CD4-positive, alpha-beta memory T cell (primary cell): ENCODE results near the gene ANKDD1A. TPM values are rescaled to one million over a fixed set of nuclear protein-coding genes. Genes with fewer than 3 reads are reported as not detected.
A peak's percentile ranks its signal among the peaks of the same experiment; 100 is the strongest.

Experiments used
- CTCF ChIA-PET: fragments of 350-600 bp; sonication (Branson Sonifier 250); formaldehyde crosslinking; loops from one replicate; lab custom pipeline; 2021; ENCODE audit warnings: inconsistent platforms; ENCODE audit not compliant: partially characterized antibody; lab: Charles Lee
- POLR2A ChIA-PET: fragments of 350-600 bp; sonication (Branson Sonifier 250); formaldehyde crosslinking; loops from one replicate; lab custom pipeline; 2021; ENCODE audit not compliant: partially characterized antibody; lab: Charles Lee
- DNase-seq, 5 donors: peaks; one replicate each; pipeline versions ENCODE4 v3.0.0 to v3.0.0-alpha.2; 2020 to 2022; ENCODE audit warnings: mixed read lengths in 1 of 5
- H3K27ac ChIP-seq: one replicate; pipeline ENCODE4 v1.7.0; 2013; ENCODE audit warnings: low read depth, low read length
- H3K27me3 ChIP-seq: 2 replicates; pipeline ENCODE4 v1.7.0; 2013; ENCODE audit warnings: mild to moderate bottlenecking, low read length, moderate library complexity; ENCODE audit not compliant: insufficient read depth
- H3K36me3 ChIP-seq: 2 replicates; pipeline ENCODE4 v1.7.0; 2013; ENCODE audit warnings: mild to moderate bottlenecking, low read length, moderate library complexity; ENCODE audit not compliant: insufficient read depth
- H3K4me1 ChIP-seq: 2 replicates; pipeline ENCODE4 v1.7.0; 2013; ENCODE audit warnings: mild to moderate bottlenecking, low read length, moderate library complexity; ENCODE audit not compliant: insufficient read depth
- H3K4me3 ChIP-seq, 2 donors: one replicate each; pipeline ENCODE4 v1.7.0; 2013; ENCODE audit warnings: low read length in 2 of 2, mild to moderate bottlenecking in 1 of 2
- H3K9me3 ChIP-seq, 2 donors: one replicate each; pipeline ENCODE4 v1.7.0; 2013; ENCODE audit warnings: low read length in 2 of 2, control low read depth in 1 of 2; ENCODE audit not compliant: control insufficient read depth in 1 of 2
- H3K27ac Mint-ChIP-seq, 7 donors: one replicate each; pipeline ENCODE4 v1.8.0; 2020 to 2021; ENCODE audit warnings: mixed read lengths in 7 of 7, mild to moderate bottlenecking in 6 of 7, inconsistent platforms in 3 of 7, moderate library complexity in 3 of 7
- H3K27me3 Mint-ChIP-seq, 2 donors: one replicate each; pipeline ENCODE4 v1.8.0; 2020 to 2021; ENCODE audit warnings: mixed read lengths in 2 of 2
- H3K36me3 Mint-ChIP-seq, 2 donors: one replicate each; pipeline ENCODE4 v1.8.0; 2020 to 2021; ENCODE audit warnings: mixed read lengths in 2 of 2, inconsistent platforms in 1 of 2, mild to moderate bottlenecking in 1 of 2
- H3K4me1 Mint-ChIP-seq, 4 donors: one replicate each; pipeline ENCODE4 v1.8.0; 2020 to 2021; ENCODE audit warnings: mixed read lengths in 4 of 4, mild to moderate bottlenecking in 1 of 4
- H3K4me3 Mint-ChIP-seq, 8 donors: one replicate each; pipeline ENCODE4 v1.8.0; 2020 to 2021; ENCODE audit warnings: mixed read lengths in 8 of 8, mild to moderate bottlenecking in 7 of 8, moderate library complexity in 6 of 8, inconsistent platforms in 3 of 8
- H3K9me3 Mint-ChIP-seq, 8 donors: one replicate each; pipeline ENCODE4 v1.8.0; 2020 to 2021; ENCODE audit warnings: mixed read lengths in 8 of 8, mild to moderate bottlenecking in 5 of 8, inconsistent platforms in 3 of 8, moderate library complexity in 1 of 8
- intact Hi-C: fragments of 100-400 bp; cut with micrococcal nuclease; formaldehyde crosslinking; loops from one replicate; pipeline ENCODE4 v1.15.1; 2023
- polyA plus RNA-seq, 2 donors: library from polyadenylated mRNA; unstranded; fragments of 300-500 nt; fragmentation: Illumina TruSeq; gene quantifications; one replicate each; pipeline ENCODE4 v1.2.3, GENCODE V29; 2021
- total RNA-seq, 2 experiments: library from RNA; stranded (reverse); gene quantifications; one replicate each; pipeline ENCODE4 v1.2.3, GENCODE V29; 2021

ANKDD1A gene
- total and polyA plus RNA-seq, 4 experiments from 2014 or later: 0.16 to 5.9 (median 3.1) TPM

GRCh38 chr15:64943512-64944225, 32.0 kb downstream of the ANKDD1A start:
- ChIA-PET POLR2A (no interaction called here), CTCF (no interaction called here)
- intact Hi-C loops: no loop called here
- DNase-seq: no peak
- H3K9me3 Mint-ChIP-seq: no peaks in the 10 kb centered on the region
- no peaks in the 10 kb centered on the region for H3K4me1 Mint-ChIP-seq
- no peak overlapping the region for H3K4me3 Mint-ChIP-seq
- Histone ChIP-seq H3K4me3 (no peak overlapping the region), H3K27ac (no peak overlapping the region), H3K27me3 (no peaks in the 10 kb centered on the region), H3K4me1 (no peaks in the 10 kb centered on the region), H3K36me3 (no peaks in the 10 kb centered on the region), H3K9me3 (no peaks in the 10 kb centered on the region)
- peak overlapping the region in 1 of 7 donors; percentile 72 for H3K27ac Mint-ChIP-seq
- no peaks in the 10 kb centered on the region for H3K27me3 Mint-ChIP-seq
- H3K36me3 Mint-ChIP-seq: peaks cover 0 to 3% of the 10 kb centered on the region in 2 donors

- no peak for DNase-seq
- CTCF ChIA-PET: no interaction called here
- no peaks in the 10 kb centered on the region for H3K4me1 Mint-ChIP-seq
- H3K9me3 Mint-ChIP-seq: no peaks in the 10 kb centered on the region
- peaks cover 0 to 4% of the 10 kb centered on the region in 2 donors for H3K36me3 Mint-ChIP-seq
- POLR2A ChIA-PET: no interaction called here
- H3K4me1 ChIP-seq: no peaks in the 10 kb centered on the region
- H3K27me3 ChIP-seq: no peaks in the 10 kb centered on the region
- H3K4me3 ChIP-seq: no peak overlapping the region
- H3K27me3 Mint-ChIP-seq: no peaks in the 10 kb centered on the region
- H3K36me3 ChIP-seq: no peaks in the 10 kb centered on the region
- no peaks in the 10 kb centered on the region for H3K9me3 ChIP-seq
- H3K4me3 Mint-ChIP-seq: no peak overlapping the region
- H3K27ac ChIP-seq: no peak overlapping the region
- H3K27ac Mint-ChIP-seq: peak overlapping the region in 1 of 7 donors; percentile 49
- intact Hi-C loops: no loop called here
Measured at GRCh38 chr15:64944961-64945360, 33.3 kb downstream of the ANKDD1A start.

GRCh38 chr15:64947211-64947610, 35.5 kb downstream of the ANKDD1A start:
- H3K27me3 Mint-ChIP-seq: no peaks in the 10 kb centered on the region

GRCh38 chr15:64948916-64949315, 37.2 kb downstream of the ANKDD1A start:
- H3K9me3 ChIP-seq: no peaks in the 10 kb centered on the region
- DNase-seq: no peak
- intact Hi-C loops: no loop called here
- ChIA-PET POLR2A (no interaction called here), CTCF (no interaction called here)
- Mint-ChIP-seq H3K27ac (peak overlapping the region in 4 of 7 donors; percentile 1 to 63 (median 42)), H3K27me3 (no peaks in the 10 kb centered on the region), H3K4me3 (no peak overlapping the region), H3K9me3 (peaks cover 0 to 1% (median 0%) of the 10 kb centered on the region in 8 donors), H3K4me1 (peaks cover 0 to 12% (median under 1%) of the 10 kb centered on the region in 4 donors), H3K36me3 (peaks cover 0 to 4% of the 10 kb centered on the region in 2 donors)
- H3K36me3 ChIP-seq: no peaks in the 10 kb centered on the region
- no peak overlapping the region for H3K4me3 ChIP-seq
- no peaks in the 10 kb centered on the region for H3K4me1 ChIP-seq
- H3K27ac ChIP-seq: no peak overlapping the region
- H3K27me3 ChIP-seq: no peaks in the 10 kb centered on the region

More at GRCh38 chr15:64947211-64947610, 35.5 kb downstream of the ANKDD1A start:
- H3K27ac Mint-ChIP-seq: no peak overlapping the region
- CTCF ChIA-PET: no interaction called here
- H3K4me3 Mint-ChIP-seq: no peak overlapping the region
- intact Hi-C loops: no loop called here
- Histone ChIP-seq H3K4me1 (no peaks in the 10 kb centered on the region), H3K36me3 (no peaks in the 10 kb centered on the region), H3K27ac (no peak overlapping the region), H3K27me3 (no peaks in the 10 kb centered on the region), H3K4me3 (no peak overlapping the region), H3K9me3 (no peaks in the 10 kb centered on the region)
- DNase-seq: no peak
- peaks cover 0 to 8% (median under 1%) of the 10 kb centered on the region in 4 donors for H3K4me1 Mint-ChIP-seq
- POLR2A ChIA-PET: interaction anchor here (0.6 kb wide), 1 partner anchor 34 kb away, joined by 3 read pairs; no protein-coding TSS in a partner anchor
- no peaks in the 10 kb centered on the region for H3K9me3 Mint-ChIP-seq
- peaks cover 0 to 4% of the 10 kb centered on the region in 2 donors for H3K36me3 Mint-ChIP-seq

GRCh38 chr15:64949383-64950186, 37.9 kb downstream of the ANKDD1A start:
- intact Hi-C loops: no loop called here
- H3K9me3 ChIP-seq: no peaks in the 10 kb centered on the region
- H3K4me3 Mint-ChIP-seq: no peak overlapping the region
- no peak overlapping the region for H3K4me3 ChIP-seq
- H3K27ac Mint-ChIP-seq: peak overlapping the region in 4 of 7 donors; percentile 24 to 63 (median 53)
- no peak overlapping the region for H3K27ac ChIP-seq
- peaks cover 0 to 4% of the 10 kb centered on the region in 2 donors for H3K36me3 Mint-ChIP-seq
- no peaks in the 10 kb centered on the region for H3K4me1 ChIP-seq
- H3K9me3 Mint-ChIP-seq: peaks cover 0 to 1% (median 0%) of the 10 kb centered on the region in 8 donors
- no peaks in the 10 kb centered on the region for H3K36me3 ChIP-seq
- POLR2A ChIA-PET: no interaction called here
- peaks cover 0 to 14% (median 2%) of the 10 kb centered on the region in 4 donors for H3K4me1 Mint-ChIP-seq
- DNase-seq: no peak
- no peaks in the 10 kb centered on the region for H3K27me3 ChIP-seq
- CTCF ChIA-PET: no interaction called here
- no peaks in the 10 kb centered on the region for H3K27me3 Mint-ChIP-seq

- no peak overlapping the region for H3K4me3 Mint-ChIP-seq
- H3K9me3 ChIP-seq: no peaks in the 10 kb centered on the region
- H3K36me3 Mint-ChIP-seq: peaks cover 5 to 10% of the 10 kb centered on the region in 2 donors
- H3K4me1 Mint-ChIP-seq: peaks cover 0 to 17% (median 4%) of the 10 kb centered on the region in 4 donors
- H3K27ac Mint-ChIP-seq: peak overlapping the region in 5 of 7 donors; percentile 3 to 75 (median 25)
- no peak overlapping the region for H3K4me3 ChIP-seq
- H3K27me3 ChIP-seq: no peaks in the 10 kb centered on the region
- intact Hi-C loops: no loop called here
- CTCF ChIA-PET: no interaction called here
- peaks cover 0 to 1% (median 0%) of the 10 kb centered on the region in 8 donors for H3K9me3 Mint-ChIP-seq
- no peak for DNase-seq
- peaks cover 6% of the 10 kb centered on the region for H3K36me3 ChIP-seq
- no peak overlapping the region for H3K27ac ChIP-seq
- POLR2A ChIA-PET: no interaction called here
- no peaks in the 10 kb centered on the region for H3K4me1 ChIP-seq
- H3K27me3 Mint-ChIP-seq: no peaks in the 10 kb centered on the region
Measured at GRCh38 chr15:64950888-64951287, 39.2 kb downstream of the ANKDD1A start.

GRCh38 chr15:64951777-64952418, 40.2 kb downstream of the ANKDD1A start:
- Histone ChIP-seq H3K4me3 (no peak overlapping the region), H3K4me1 (no peaks in the 10 kb centered on the region), H3K27me3 (no peaks in the 10 kb centered on the region), H3K36me3 (peaks cover 6% of the 10 kb centered on the region), H3K9me3 (no peaks in the 10 kb centered on the region), H3K27ac (no peak overlapping the region)
- no peak overlapping the region for H3K4me3 Mint-ChIP-seq
- no peak for DNase-seq
- H3K36me3 Mint-ChIP-seq: peaks cover 5 to 11% of the 10 kb centered on the region in 2 donors
- peaks cover 0 to 1% (median 0%) of the 10 kb centered on the region in 8 donors for H3K9me3 Mint-ChIP-seq
- POLR2A ChIA-PET: no interaction called here
- no peaks in the 10 kb centered on the region for H3K27me3 Mint-ChIP-seq
- H3K27ac Mint-ChIP-seq: peak overlapping the region in 4 of 7 donors; percentile 38 to 74 (median 61)
- intact Hi-C loops: no loop called here
- CTCF ChIA-PET: no interaction called here
- peaks cover 0 to 17% (median 4%) of the 10 kb centered on the region in 4 donors for H3K4me1 Mint-ChIP-seq
